ENCODE measurements around the gene PDHB.

Gene PDHB

GRCh38 chr3:58471025-58471887, 37.6 kb upstream of the PDHB start:
- TF ChIP-seq CTCF (IDR thresholded peaks at IDR 0.05) = no peak

GRCh38 chr3:58470363-58471024, 36.9 kb upstream of the PDHB start:
- no peak for TF ChIP-seq CTCF (IDR thresholded peaks at IDR 0.05)

- TF ChIP-seq CTCF (IDR thresholded peaks at IDR 0.05) = no peak
Measured at GRCh38 chr3:58469096-58469495, 35.5 kb upstream of the PDHB start.

- TF ChIP-seq CTCF (IDR thresholded peaks at IDR 0.05) = no peak
Measured at GRCh38 chr3:58466899-58467563, 33.4 kb upstream of the PDHB start.

- TF ChIP-seq CTCF (IDR thresholded peaks at IDR 0.05) = no peak
Measured at GRCh38 chr3:58464866-58465265, 31.2 kb upstream of the PDHB start.

GRCh38 chr3:58463942-58464271, 30.3 kb upstream of the PDHB start:
- 0 out of 2 replicates have a peak, but pooled peaks have one; percentile 1 for TF ChIP-seq CTCF (IDR thresholded peaks at IDR 0.05)

GRCh38 chr3:58463181-58463941, 29.7 kb upstream of the PDHB start:
- TF ChIP-seq CTCF (IDR thresholded peaks at IDR 0.05) = peak; percentile 97

All from LNCAP (cell line).